GM06990 (cell line): ENCODE data around the gene PPFIA1.
A peak's percentile ranks its signal among the peaks of the same experiment; 100 is the strongest.

Source experiments
- DNase-seq: peaks from one replicate; pipeline ENCODE4 v3.0.0-alpha.2; 2011; ENCODE audit not compliant: insufficient read length; ENCODE audit errors: extremely low read depth
- H3K27me3 ChIP-seq: replicated peaks from 2 replicates; pipeline ENCODE4 v1.6.0; 2011; ENCODE audit warnings: low read length; ENCODE audit not compliant: control insufficient read depth, insufficient read depth
- H3K36me3 ChIP-seq: 2 replicates; pipeline ENCODE4 v1.5.1; 2011; ENCODE audit warnings: low read length; ENCODE audit not compliant: control insufficient read depth, insufficient read depth
- H3K4me3 ChIP-seq: replicated peaks from 2 replicates; pipeline ENCODE4 v1.5.1; 2011; ENCODE audit warnings: low read depth, mild to moderate bottlenecking, control low read depth, low read length
- CTCF ChIP-seq: IDR thresholded peaks from 2 replicates; pipeline ENCODE4 v1.5.1; 2011; ENCODE audit warnings: low read length, control low read depth, mild to moderate bottlenecking, inconsistent platforms; ENCODE audit not compliant: insufficient read depth, poor library complexity, severe bottlenecking

The PPFIA1 gene

GRCh38 chr11:70319396-70320076, 49.0 kb downstream of the PPFIA1 start:
- DNase-seq: no peak
- H3K27me3 ChIP-seq: no peaks in the 10 kb centered on the region
- H3K36me3 ChIP-seq: no peaks in the 10 kb centered on the region; the same call in none of the 2 replicates
- no peak overlapping the region for H3K4me3 ChIP-seq
- TF ChIP-seq CTCF: no peak

DNA sequence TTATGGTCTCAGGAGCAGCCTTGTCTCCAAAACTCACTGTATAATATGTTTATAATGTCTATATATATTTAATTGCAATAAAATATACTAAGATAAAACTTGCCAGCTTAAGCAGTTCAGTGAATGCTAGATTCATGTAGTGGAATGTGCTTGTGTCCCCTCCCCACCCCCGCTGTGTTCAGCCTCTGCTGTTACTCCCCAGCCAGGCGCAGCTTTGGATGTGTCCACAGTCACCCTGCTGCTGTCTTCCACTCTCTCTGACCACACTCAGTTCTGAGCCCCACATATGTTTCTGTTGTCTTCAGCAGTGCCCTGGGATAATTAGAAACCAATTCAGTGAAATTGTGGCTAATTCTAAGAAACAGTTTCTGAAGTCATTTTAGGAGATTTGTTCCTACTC, 52.2 kb downstream of the PPFIA1 start:
- Histone ChIP-seq H3K27me3 (no peaks in the 10 kb centered on the region), H3K36me3 (peaks cover 3% of the 10 kb centered on the region), H3K4me3 (no peak overlapping the region)
- DNase-seq: no peak
- TF ChIP-seq CTCF: no peak

DNA sequence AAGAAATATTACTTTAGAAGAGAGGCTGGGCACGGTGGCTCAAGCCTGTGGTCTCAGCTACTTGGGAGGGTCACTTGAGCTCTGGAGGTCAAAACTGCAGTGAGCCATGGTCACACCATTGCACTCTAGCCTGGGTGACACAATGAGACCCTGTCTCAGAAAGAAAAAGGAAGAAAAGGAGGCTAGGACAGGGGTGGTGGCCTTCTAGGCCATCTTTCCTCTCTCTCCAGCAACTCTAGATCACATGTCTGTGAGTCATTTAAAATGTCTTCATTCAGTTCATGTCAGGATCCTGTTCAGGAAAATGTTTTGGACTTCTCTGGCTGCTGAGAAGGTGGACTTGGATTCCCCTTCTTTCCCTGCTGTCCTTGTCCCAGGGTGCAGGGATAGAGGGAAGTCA, 53.3 kb downstream of the PPFIA1 start:
- H3K36me3 ChIP-seq: peaks cover 3% of the 10 kb centered on the region
- DNase-seq: no peak

DNA sequence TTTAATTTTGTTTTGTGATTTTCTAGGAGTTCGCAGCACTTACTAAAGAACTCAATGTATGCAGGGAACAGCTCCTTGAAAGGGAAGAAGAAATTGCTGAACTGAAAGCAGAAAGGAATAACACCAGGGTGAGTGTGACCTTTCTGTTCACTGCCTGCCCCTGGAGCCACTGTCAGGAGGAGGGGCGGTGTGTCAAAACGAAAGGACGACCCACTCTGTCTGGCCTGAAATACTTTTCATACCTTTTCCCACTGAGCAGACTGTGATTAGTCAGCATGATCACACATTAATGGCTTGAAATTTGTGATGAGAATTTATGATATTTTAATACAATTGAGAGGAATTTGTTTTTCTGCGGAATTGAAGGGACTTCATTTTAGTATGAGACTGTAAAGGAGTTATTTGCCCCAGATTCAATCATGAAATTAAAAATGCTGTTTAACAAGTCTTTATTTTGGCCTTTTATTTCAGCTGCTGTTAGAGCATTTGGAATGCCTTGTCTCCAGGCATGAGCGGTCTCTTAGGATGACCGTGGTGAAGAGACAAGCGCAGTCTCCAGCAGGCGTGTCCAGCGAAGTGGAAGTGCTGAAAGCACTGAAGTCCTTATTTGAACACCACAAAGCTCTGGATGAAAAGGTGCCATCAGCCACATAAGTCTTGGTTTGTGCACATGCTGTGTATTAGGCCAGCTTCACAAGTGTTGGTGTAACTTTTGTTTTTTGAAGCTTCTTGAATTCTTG, 54.1 kb downstream of the PPFIA1 start:
- no peaks in the 10 kb centered on the region for H3K27me3 ChIP-seq
- peaks cover 3% of the 10 kb centered on the region for H3K36me3 ChIP-seq
- H3K4me3 ChIP-seq: no peak overlapping the region
- DNase-seq: peak; percentile 30
- TF ChIP-seq CTCF: no peak

More for the DNA sequence above, 53.3 kb downstream of the PPFIA1 start:
- no peak for TF ChIP-seq CTCF
- Histone ChIP-seq H3K27me3 (no peaks in the 10 kb centered on the region), H3K4me3 (no peak overlapping the region)

DNA sequence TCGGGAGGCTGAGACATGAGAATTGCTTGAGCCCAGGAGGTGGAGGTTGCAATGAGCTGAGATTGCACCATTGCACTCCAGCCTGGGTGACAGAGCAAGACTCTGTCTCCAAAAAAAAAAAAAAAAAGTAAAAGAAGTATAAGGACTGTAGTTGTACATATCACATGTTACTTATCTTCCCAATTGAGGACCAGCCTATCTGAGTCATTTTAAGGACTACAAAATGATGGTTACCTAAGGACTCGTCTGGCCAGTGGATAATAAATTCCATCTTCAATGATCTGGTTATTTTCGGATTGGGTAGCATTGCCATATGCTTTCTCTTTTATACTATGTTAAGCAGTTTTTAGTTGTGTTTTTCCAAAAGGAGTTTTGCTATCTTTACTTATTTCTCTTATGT, 55.3 kb downstream of the PPFIA1 start:
- Histone ChIP-seq H3K36me3 (peaks cover 3% of the 10 kb centered on the region), H3K27me3 (no peaks in the 10 kb centered on the region), H3K4me3 (no peak overlapping the region)
- DNase-seq: no peak
- no peak for TF ChIP-seq CTCF
